Subcutaneous abdominal adipose tissue (tissue), 5 donors: ENCODE data around the gene PDLIM1.
"Not testable (repeated sequence)": the region's sequence is repeated elsewhere in the genome, so short reads cannot be mapped to it uniquely, and the experiment has no call there.

ENCODE experiments used
- H3K27ac ChIP-seq: one replicate; pipeline ENCODE4 v1.7.0; 2013; ENCODE audit warnings: low read depth, mild to moderate bottlenecking, inconsistent platforms, low read length, moderate library complexity
- H3K27me3 ChIP-seq, 5 donors: one replicate each; pipeline ENCODE4 v1.7.0; 2013; ENCODE audit warnings: low read length in 5 of 5, inconsistent platforms in 1 of 5; ENCODE audit not compliant: control insufficient read depth in 5 of 5, insufficient read depth in 4 of 5
- H3K36me3 ChIP-seq, 5 donors: one replicate each; pipeline ENCODE4 v1.7.0; 2013; ENCODE audit warnings: low read length in 5 of 5; ENCODE audit not compliant: control insufficient read depth in 5 of 5, insufficient read depth in 5 of 5
- H3K4me1 ChIP-seq, 5 donors: one replicate each; pipeline ENCODE4 v1.7.0; 2013; ENCODE audit warnings: low read length in 5 of 5, mild to moderate bottlenecking in 3 of 5, moderate library complexity in 1 of 5; ENCODE audit not compliant: control insufficient read depth in 5 of 5, insufficient read depth in 5 of 5
- H3K4me3 ChIP-seq, 5 donors: one replicate each; pipeline ENCODE4 v1.7.0; 2013; ENCODE audit warnings: low read length in 5 of 5, low read depth in 1 of 5
- H3K9ac ChIP-seq, 5 donors: one replicate each; pipeline ENCODE4 v1.7.0; 2013; ENCODE audit warnings: low read length in 5 of 5, mild to moderate bottlenecking in 4 of 5, moderate library complexity in 3 of 5
- H3K9me3 ChIP-seq, 5 donors: one replicate each; pipeline ENCODE4 v1.7.0; 2013; ENCODE audit warnings: low read length in 5 of 5; ENCODE audit not compliant: control insufficient read depth in 5 of 5
- donor health status: healthy.
- donor health status: healthy.
- donor health status: healthy.
- donor health status: healthy.
- donor health status: healthy.

PDLIM1 gene

GRCh38 chr10:95240096-95240495 is 50.7 kb downstream of the PDLIM1 start:
- H3K9ac ChIP-seq, H3K27ac ChIP-seq, H3K9me3 ChIP-seq, H3K4me1 ChIP-seq, H3K27me3 ChIP-seq, H3K4me3 ChIP-seq: not testable (repeated sequence)
- peaks cover 5 to 74% (median 59%) of the 10 kb centered on the region in 5 donors for H3K36me3 ChIP-seq

- no peaks in the 10 kb centered on the region for H3K9me3 ChIP-seq
- peaks cover 0 to 2% (median 0%) of the 10 kb centered on the region in 5 donors for H3K4me1 ChIP-seq
- no peaks in the 10 kb centered on the region for H3K27me3 ChIP-seq
- peaks cover 5 to 69% (median 63%) of the 10 kb centered on the region in 5 donors for H3K36me3 ChIP-seq
- H3K4me3 ChIP-seq: no peak overlapping the region
- no peak overlapping the region for H3K27ac ChIP-seq
- no peak overlapping the region for H3K9ac ChIP-seq
Observed at GRCh38 chr10:95237376-95238170, 53.2 kb downstream of the PDLIM1 start.

- Histone ChIP-seq H3K4me3 (no peak overlapping the region), H3K27ac (no peak overlapping the region), H3K36me3 (peaks cover 5 to 63% (median 54%) of the 10 kb centered on the region in 5 donors), H3K9ac (no peak overlapping the region), H3K9me3 (no peaks in the 10 kb centered on the region), H3K27me3 (no peaks in the 10 kb centered on the region), H3K4me1 (peaks cover 0 to 2% (median 0%) of the 10 kb centered on the region in 5 donors)
Observed at GRCh38 chr10:95236068-95236903, 54.5 kb downstream of the PDLIM1 start.

GRCh38 chr10:95235676-95236067 is 55.1 kb downstream of the PDLIM1 start:
- Histone ChIP-seq H3K27ac (no peak overlapping the region), H3K4me1 (peaks cover 0 to 6% (median 3%) of the 10 kb centered on the region in 5 donors), H3K27me3 (no peaks in the 10 kb centered on the region), H3K36me3 (peaks cover 5 to 57% (median 48%) of the 10 kb centered on the region in 5 donors), H3K4me3 (no peak overlapping the region), H3K9me3 (peaks cover 0 to under 1% (median 0%) of the 10 kb centered on the region in 5 donors), H3K9ac (no peak overlapping the region)

- Histone ChIP-seq H3K27ac (no peak overlapping the region), H3K27me3 (no peaks in the 10 kb centered on the region), H3K4me1 (peaks cover 0 to 13% (median 10%) of the 10 kb centered on the region in 5 donors), H3K36me3 (peaks cover 3 to 50% (median 41%) of the 10 kb centered on the region in 5 donors), H3K4me3 (no peak overlapping the region), H3K9me3 (peaks cover 0 to 4% (median 0%) of the 10 kb centered on the region in 5 donors), H3K9ac (no peak overlapping the region)
Observed at GRCh38 chr10:95234951-95235350, 55.9 kb downstream of the PDLIM1 start.

GRCh38 chr10:95233377-95234034 is 57.3 kb downstream of the PDLIM1 start:
- no peak overlapping the region for H3K27ac ChIP-seq
- no peaks in the 10 kb centered on the region for H3K27me3 ChIP-seq
- peaks cover 2 to 47% (median 38%) of the 10 kb centered on the region in 5 donors for H3K36me3 ChIP-seq
- H3K9ac ChIP-seq: no peak overlapping the region
- peaks cover 0 to 20% (median 13%) of the 10 kb centered on the region in 5 donors for H3K4me1 ChIP-seq
- H3K4me3 ChIP-seq: no peak overlapping the region
- peaks cover 0 to 4% (median 0%) of the 10 kb centered on the region in 5 donors for H3K9me3 ChIP-seq

GRCh38 chr10:95230677-95231586 is 59.9 kb downstream of the PDLIM1 start:
- Histone ChIP-seq H3K4me1 (peaks cover 0 to 20% (median 13%) of the 10 kb centered on the region in 5 donors), H3K27ac (peak overlapping the region; percentile 57), H3K36me3 (peaks cover 0 to 26% (median 13%) of the 10 kb centered on the region in 5 donors), H3K4me3 (peak overlapping the region; percentile 58 to 74 (median 67)), H3K9ac (peak overlapping the region in 3 of 5 donors; percentile 1 to 67 (median 53))
- not testable (repeated sequence) for H3K27me3 ChIP-seq, H3K9me3 ChIP-seq

GRCh38 chr10:95229724-95230627 is 60.8 kb downstream of the PDLIM1 start:
- Histone ChIP-seq H3K9ac (peak overlapping the region in 2 of 5 donors; percentile 16 to 36), H3K4me1 (peaks cover 0 to 18% (median 13%) of the 10 kb centered on the region in 5 donors), H3K27me3 (no peaks in the 10 kb centered on the region), H3K36me3 (peaks cover 0 to 20% (median 7%) of the 10 kb centered on the region in 5 donors), H3K4me3 (peak overlapping the region in 4 of 5 donors; percentile 58 to 74 (median 66)), H3K9me3 (peaks cover 0 to 4% (median 0%) of the 10 kb centered on the region in 5 donors), H3K27ac (peak overlapping the region; percentile 57)
